T-helper 2 cell treated with Interferon-gamma antibody and Interleukin-4, amounts not matched to agents 5 μg/mL and 100 μg/mL, for 36 hours (primary cell): Measurements from ENCODE around the gene JAML.

ENCODE experiments used
- DNase-seq: peaks from one replicate; pipeline ENCODE4 v3.0.0; 2021; ENCODE audit warnings: low spot score
- H3K27ac Mint-ChIP-seq: one replicate; pipeline ENCODE4 v1.8.0; 2021; ENCODE audit warnings: mild to moderate bottlenecking, mixed read lengths
- H3K27me3 Mint-ChIP-seq: one replicate; pipeline ENCODE4 v1.8.0; 2021; ENCODE audit warnings: low read depth, mixed read lengths
- H3K36me3 Mint-ChIP-seq: one replicate; pipeline ENCODE4 v1.8.0; 2021; ENCODE audit warnings: low read depth, mixed read lengths
- H3K4me1 Mint-ChIP-seq: one replicate; pipeline ENCODE4 v1.8.0; 2021; ENCODE audit warnings: low read depth, mixed read lengths
- H3K4me3 Mint-ChIP-seq: one replicate; pipeline ENCODE4 v1.8.0; 2022; ENCODE audit warnings: mild to moderate bottlenecking, moderate library complexity, mixed read lengths
- H3K9me3 Mint-ChIP-seq: one replicate; pipeline ENCODE4 v1.8.0; 2021; ENCODE audit warnings: mixed read lengths

The JAML gene, protein sequence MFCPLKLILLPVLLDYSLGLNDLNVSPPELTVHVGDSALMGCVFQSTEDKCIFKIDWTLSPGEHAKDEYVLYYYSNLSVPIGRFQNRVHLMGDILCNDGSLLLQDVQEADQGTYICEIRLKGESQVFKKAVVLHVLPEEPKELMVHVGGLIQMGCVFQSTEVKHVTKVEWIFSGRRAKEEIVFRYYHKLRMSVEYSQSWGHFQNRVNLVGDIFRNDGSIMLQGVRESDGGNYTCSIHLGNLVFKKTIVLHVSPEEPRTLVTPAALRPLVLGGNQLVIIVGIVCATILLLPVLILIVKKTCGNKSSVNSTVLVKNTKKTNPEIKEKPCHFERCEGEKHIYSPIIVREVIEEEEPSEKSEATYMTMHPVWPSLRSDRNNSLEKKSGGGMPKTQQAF

DNA sequence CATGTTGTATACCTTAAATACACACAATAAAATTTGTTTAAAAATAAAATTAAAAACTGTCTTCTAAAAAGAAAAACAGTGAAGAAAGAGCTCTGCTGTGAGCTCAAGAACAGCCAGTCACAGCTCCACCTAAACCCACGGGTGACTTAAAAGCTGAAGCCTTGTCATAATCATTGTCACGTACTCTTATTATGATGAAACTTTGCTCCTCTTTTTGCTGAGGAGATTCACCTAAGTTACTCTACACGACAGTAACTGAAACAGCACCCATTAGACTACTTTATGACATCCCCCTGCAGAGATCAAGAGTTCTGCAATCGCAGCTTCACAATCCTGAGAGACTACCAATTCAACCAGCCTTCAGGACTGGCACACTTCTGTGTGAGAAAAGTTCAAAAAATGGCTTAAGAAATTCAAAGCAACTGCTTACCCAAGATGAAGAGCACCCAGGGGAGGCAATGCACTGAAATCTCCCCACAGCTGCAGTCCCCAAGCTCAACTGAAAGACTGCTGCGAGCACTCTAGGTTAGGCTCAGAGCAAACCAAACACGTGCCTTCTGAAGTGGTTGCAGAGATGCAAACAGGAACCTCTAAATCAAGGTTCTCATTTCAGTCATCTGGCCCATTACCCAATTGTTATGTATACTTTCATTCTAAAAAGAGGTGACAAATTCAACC is at the start of gene JAML:
TSS of gene JAML (minus strand) at position 501 of the 678 bp plus-strand sequence. CDS start 10,145 bp downstream, outside the sequence.
- peaks cover 84% of the 10 kb centered on the region for H3K4me1 Mint-ChIP-seq
- peak; percentile 66 for DNase-seq
- H3K36me3 Mint-ChIP-seq = peaks cover 48% of the 10 kb centered on the region
- no peaks in the 10 kb centered on the region for H3K27me3 Mint-ChIP-seq
- H3K27ac Mint-ChIP-seq = peak within 1 kb of the TSS; percentile 92
- H3K4me3 Mint-ChIP-seq = peak within 1 kb of the TSS; percentile 91
- no peaks in the 10 kb centered on the region for H3K9me3 Mint-ChIP-seq

DNA sequence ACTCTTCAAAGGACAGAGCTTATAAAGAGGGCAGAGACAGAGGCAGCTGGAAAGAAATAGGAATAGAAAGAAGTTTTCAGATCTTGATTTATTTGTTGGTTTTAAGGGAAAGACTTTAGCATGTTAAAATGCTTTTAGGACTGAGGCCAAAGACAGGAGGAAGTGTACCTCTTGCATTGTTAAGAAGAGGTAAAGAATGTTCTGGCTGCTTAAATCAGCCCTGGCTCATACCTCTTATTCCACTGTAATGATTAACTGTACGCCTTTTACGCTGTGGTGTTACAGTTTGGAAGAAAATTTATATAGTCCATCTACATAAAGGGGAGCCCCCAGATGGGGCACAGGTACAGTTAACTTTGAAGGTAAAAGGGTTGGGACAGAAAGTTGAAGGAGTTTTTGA is 49.4 kb upstream of the JAML start:
- Mint-ChIP-seq H3K4me3 (no peak overlapping the region), H3K9me3 (no peaks in the 10 kb centered on the region), H3K27me3 (no peaks in the 10 kb centered on the region), H3K4me1 (peaks cover 31% of the 10 kb centered on the region), H3K27ac (no peak overlapping the region), H3K36me3 (no peaks in the 10 kb centered on the region)
- no peak for DNase-seq

- Mint-ChIP-seq H3K36me3 (no peaks in the 10 kb centered on the region), H3K27ac (no peak overlapping the region), H3K4me1 (peaks cover 25% of the 10 kb centered on the region), H3K27me3 (no peaks in the 10 kb centered on the region), H3K9me3 (no peaks in the 10 kb centered on the region), H3K4me3 (no peak overlapping the region)
- no peak for DNase-seq
These were observed 47.2 kb upstream of the JAML start for GRCh38 chr11:118272001-118272400.

GRCh38 chr11:118267486-118267885 is 42.7 kb upstream of the JAML start:
- H3K27ac Mint-ChIP-seq = no peak overlapping the region
- H3K27me3 Mint-ChIP-seq = peaks cover 9% of the 10 kb centered on the region
- peaks cover 27% of the 10 kb centered on the region for H3K4me1 Mint-ChIP-seq

GRCh38 chr11:118265954-118266353 is 41.1 kb upstream of the JAML start:
- DNase-seq = no peak
- H3K36me3 Mint-ChIP-seq = peaks cover 7% of the 10 kb centered on the region
- no peaks in the 10 kb centered on the region for H3K9me3 Mint-ChIP-seq
- no peak overlapping the region for H3K27ac Mint-ChIP-seq
- no peak overlapping the region for H3K4me3 Mint-ChIP-seq
- peaks cover 9% of the 10 kb centered on the region for H3K27me3 Mint-ChIP-seq
- H3K4me1 Mint-ChIP-seq = peaks cover 38% of the 10 kb centered on the region

More at GRCh38 chr11:118267486-118267885, 42.7 kb upstream of the JAML start:
- no peak overlapping the region for H3K4me3 Mint-ChIP-seq
- H3K36me3 Mint-ChIP-seq = no peaks in the 10 kb centered on the region
- no peaks in the 10 kb centered on the region for H3K9me3 Mint-ChIP-seq
- no peak for DNase-seq

- Mint-ChIP-seq H3K9me3 (no peaks in the 10 kb centered on the region), H3K4me1 (peaks cover 43% of the 10 kb centered on the region), H3K36me3 (peaks cover 9% of the 10 kb centered on the region), H3K4me3 (peak overlapping the region; percentile 92), H3K27me3 (peaks cover 9% of the 10 kb centered on the region), H3K27ac (no peak overlapping the region)
- DNase-seq = no peak
These were observed 40.0 kb upstream of the JAML start for GRCh38 chr11:118264569-118265465.

- DNase-seq = no peak
- Mint-ChIP-seq H3K27me3 (peaks cover 9% of the 10 kb centered on the region), H3K4me1 (peaks cover 44% of the 10 kb centered on the region), H3K9me3 (peaks cover 4% of the 10 kb centered on the region), H3K27ac (peak within 1 kb of the TSS; percentile 77), H3K4me3 (peak within 1 kb of the TSS; percentile 92), H3K36me3 (peaks cover 12% of the 10 kb centered on the region)
These were observed 39.1 kb upstream of the JAML start, which contains the start of gene MPZL2 for GRCh38 chr11:118263695-118264568. Gene MPZL2 (minus strand): TSS chr11:118264297. CDS start chr11:118264153, 144 bp downstream.

- Mint-ChIP-seq H3K9me3 (peaks cover 4% of the 10 kb centered on the region), H3K36me3 (peaks cover 16% of the 10 kb centered on the region), H3K27ac (no peak overlapping the region), H3K4me1 (peaks cover 46% of the 10 kb centered on the region), H3K4me3 (peak overlapping the region; percentile 92), H3K27me3 (peaks cover 9% of the 10 kb centered on the region)
- no peak for DNase-seq
These were observed 38.3 kb upstream of the JAML start for GRCh38 chr11:118263112-118263511.

DNA sequence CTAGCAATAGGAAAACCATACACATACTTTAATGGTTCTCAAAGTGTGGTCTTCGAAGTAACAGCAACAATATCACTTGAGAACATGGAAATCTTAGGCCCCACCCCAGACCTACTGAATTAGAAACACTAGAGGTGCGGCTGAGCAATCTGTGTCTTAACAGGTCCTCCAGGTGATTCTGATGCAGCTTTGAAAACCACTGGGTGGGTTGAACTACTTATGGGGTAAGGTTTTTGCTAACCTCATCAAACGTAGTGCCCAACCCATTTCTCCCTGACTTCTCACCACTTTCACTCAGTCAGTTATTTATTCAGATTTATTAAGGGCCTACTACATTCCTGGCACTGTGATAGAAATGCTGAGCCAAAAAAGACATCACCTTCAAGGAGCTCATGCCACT is 35.5 kb upstream of the JAML start:
- DNase-seq = no peak
- H3K4me3 Mint-ChIP-seq = no peak overlapping the region
- peaks cover 18% of the 10 kb centered on the region for H3K36me3 Mint-ChIP-seq
- H3K9me3 Mint-ChIP-seq = peaks cover 4% of the 10 kb centered on the region
- H3K27me3 Mint-ChIP-seq = peaks cover 7% of the 10 kb centered on the region
- peaks cover 44% of the 10 kb centered on the region for H3K4me1 Mint-ChIP-seq
- H3K27ac Mint-ChIP-seq = no peak overlapping the region

DNA sequence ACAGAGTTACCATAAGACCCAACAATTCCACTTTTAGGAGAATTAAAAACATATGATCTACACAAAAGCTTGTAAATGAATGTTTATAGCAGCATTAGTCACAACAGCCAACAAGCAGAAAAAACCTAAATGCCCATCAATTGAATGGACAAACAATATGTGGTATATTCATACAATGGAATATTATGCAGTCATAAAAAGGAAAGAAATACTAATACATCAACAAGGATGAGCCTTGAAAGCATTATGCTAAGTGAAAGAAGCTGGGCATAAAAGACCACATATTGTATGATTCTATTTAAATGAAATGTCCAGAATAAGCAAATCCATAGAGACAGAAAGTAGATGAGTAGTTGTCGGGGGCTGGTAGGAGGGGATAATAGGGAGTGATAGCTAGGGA is 34.3 kb upstream of the JAML start:
- no peak overlapping the region for H3K4me3 Mint-ChIP-seq
- H3K27ac Mint-ChIP-seq = no peak overlapping the region
- H3K9me3 Mint-ChIP-seq = peaks cover 4% of the 10 kb centered on the region
- H3K27me3 Mint-ChIP-seq = peaks cover under 1% of the 10 kb centered on the region
- no peak for DNase-seq
- H3K4me1 Mint-ChIP-seq = peaks cover 43% of the 10 kb centered on the region
- peaks cover 18% of the 10 kb centered on the region for H3K36me3 Mint-ChIP-seq

DNA sequence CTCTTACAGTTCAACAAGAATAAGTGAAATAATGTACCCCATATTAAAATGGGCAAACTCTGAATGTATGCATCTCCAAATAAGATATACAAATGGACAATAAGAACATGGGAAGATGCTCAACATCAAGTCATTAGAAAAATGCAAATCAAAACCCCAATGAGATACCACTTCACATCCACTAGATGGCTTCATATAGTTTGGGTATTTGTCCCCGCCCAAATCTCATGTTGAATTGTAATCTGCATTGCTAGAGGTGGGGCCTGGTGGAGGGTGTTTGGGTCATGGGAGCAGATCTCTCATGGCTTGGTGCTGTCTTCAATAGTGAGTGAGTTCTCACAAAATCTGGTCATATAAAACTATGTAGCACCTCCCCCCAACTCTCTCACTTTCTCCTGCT is 33.6 kb upstream of the JAML start:
- Mint-ChIP-seq H3K27me3 (no peaks in the 10 kb centered on the region), H3K9me3 (peaks cover 4% of the 10 kb centered on the region), H3K27ac (no peak overlapping the region), H3K4me3 (no peak overlapping the region), H3K4me1 (peaks cover 36% of the 10 kb centered on the region), H3K36me3 (peaks cover 18% of the 10 kb centered on the region)
- no peak for DNase-seq

- Mint-ChIP-seq H3K27me3 (no peaks in the 10 kb centered on the region), H3K9me3 (no peaks in the 10 kb centered on the region), H3K4me1 (peaks cover 37% of the 10 kb centered on the region), H3K36me3 (peaks cover 7% of the 10 kb centered on the region), H3K27ac (peak overlapping the region; percentile 98), H3K4me3 (peak overlapping the region; percentile 99)
- DNase-seq = no peak
These were observed 27.9 kb upstream of the JAML start for GRCh38 chr11:118252688-118253087.
